ENCODE data around the gene TBX5.

Gene TBX5

DNA sequence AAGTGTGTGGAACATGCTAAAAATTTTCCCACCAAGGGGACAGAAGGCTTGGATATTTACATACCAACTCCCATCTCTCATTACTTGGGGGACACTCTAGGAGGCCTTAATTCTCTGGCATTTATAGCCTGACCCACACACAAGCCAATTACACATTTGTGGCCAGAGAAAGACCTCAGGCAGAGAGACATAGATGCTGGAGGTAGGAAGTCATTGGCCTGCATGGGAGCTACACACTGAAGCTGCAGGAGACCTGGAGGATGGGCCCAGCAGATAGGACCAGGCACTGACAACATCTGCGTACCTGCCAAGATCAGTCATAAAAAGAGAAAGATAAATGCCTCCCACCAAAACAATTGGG is 61.7 kb downstream of the TBX5 start:
- TF ChIP-seq, protein P1, sequence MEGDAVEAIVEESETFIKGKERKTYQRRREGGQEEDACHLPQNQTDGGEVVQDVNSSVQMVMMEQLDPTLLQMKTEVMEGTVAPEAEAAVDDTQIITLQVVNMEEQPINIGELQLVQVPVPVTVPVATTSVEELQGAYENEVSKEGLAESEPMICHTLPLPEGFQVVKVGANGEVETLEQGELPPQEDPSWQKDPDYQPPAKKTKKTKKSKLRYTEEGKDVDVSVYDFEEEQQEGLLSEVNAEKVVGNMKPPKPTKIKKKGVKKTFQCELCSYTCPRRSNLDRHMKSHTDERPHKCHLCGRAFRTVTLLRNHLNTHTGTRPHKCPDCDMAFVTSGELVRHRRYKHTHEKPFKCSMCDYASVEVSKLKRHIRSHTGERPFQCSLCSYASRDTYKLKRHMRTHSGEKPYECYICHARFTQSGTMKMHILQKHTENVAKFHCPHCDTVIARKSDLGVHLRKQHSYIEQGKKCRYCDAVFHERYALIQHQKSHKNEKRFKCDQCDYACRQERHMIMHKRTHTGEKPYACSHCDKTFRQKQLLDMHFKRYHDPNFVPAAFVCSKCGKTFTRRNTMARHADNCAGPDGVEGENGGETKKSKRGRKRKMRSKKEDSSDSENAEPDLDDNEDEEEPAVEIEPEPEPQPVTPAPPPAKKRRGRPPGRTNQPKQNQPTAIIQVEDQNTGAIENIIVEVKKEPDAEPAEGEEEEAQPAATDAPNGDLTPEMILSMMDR (IDR thresholded peaks at IDR 0.05): no peak
- Histone ChIP-seq H3K27ac (no peak overlapping the region), H3K9me3 (no peaks in the 10 kb centered on the region), H3K4me3 (no peak overlapping the region), H3K4me1 (no peaks in the 10 kb centered on the region), H3K36me3 (no peaks in the 10 kb centered on the region), H3K27me3 (peaks cover 0 to 3% of the 10 kb centered on the region in 2 donors)
- intact Hi-C loops (cut with DNase I; ENCODE audit: low total_unique reads): no loop called here
- no peak for DNase-seq

DNA sequence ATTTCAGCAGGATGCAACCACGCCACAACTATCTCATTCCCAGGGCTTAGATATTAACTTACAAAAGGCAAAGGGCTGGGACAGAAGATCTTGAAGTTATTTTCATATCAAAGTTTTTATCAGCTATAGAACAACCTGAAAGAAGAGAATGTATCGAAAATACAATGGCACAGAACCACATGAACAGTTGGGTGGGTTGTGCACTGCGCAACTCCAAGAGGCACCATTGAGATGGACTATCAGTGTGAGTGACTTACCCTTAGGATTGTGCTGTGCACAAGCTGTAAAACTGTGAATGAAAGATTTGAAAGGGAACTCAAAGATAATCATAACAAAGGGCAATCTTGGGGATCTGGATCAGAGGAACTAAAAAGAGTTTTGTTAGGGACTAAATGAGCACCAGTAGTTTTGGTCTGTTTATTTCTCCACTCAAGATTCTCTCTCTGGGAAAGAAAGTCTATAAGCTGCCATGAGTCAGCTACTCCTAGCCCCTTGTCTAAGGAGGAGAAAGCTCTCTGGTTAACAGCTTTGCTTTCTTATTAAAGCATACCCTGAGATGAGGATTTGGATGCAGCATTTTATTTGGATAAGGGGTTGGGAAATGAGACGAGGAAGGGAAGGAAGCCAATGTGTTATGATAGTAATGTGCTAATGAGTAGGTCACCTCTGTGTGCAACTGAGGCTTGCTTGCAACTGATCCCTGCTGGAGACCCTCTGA is 62.2 kb downstream of the TBX5 start:
- TF ChIP-seq, protein P1 (IDR thresholded peaks at IDR 0.05): no peak
- H3K9me3 ChIP-seq: no peaks in the 10 kb centered on the region
- H3K4me3 ChIP-seq: no peak overlapping the region
- H3K4me1 ChIP-seq: no peaks in the 10 kb centered on the region
- H3K36me3 ChIP-seq: no peaks in the 10 kb centered on the region
- no peak overlapping the region for H3K27ac ChIP-seq
- DNase-seq: no peak
- peaks cover 0 to 3% of the 10 kb centered on the region in 2 donors for H3K27me3 ChIP-seq
- intact Hi-C loops (cut with DNase I; ENCODE audit: low total_unique reads): no loop called here

DNA sequence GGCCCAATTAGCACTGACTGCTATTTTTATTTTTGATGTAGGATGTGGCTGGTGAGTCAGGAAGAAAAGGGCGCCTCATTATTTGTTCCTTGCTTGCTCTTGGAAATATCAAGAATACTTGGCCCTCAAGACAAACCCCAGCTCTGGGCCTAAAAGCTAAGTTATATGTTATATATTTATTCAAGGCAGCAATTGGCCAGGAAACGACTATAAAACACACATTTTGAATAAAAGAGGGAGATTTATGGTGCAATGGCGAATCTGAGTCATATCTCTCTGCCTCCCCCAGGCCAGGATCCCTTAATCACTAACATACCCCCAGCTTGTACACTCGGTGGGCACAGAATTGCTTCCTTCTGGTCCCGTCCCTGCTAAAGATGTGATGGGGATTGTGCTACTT is 63.3 kb downstream of the TBX5 start:
- Histone ChIP-seq H3K9me3 (no peaks in the 10 kb centered on the region), H3K4me1 (no peaks in the 10 kb centered on the region), H3K36me3 (no peaks in the 10 kb centered on the region), H3K27me3 (peaks cover 0 to 3% of the 10 kb centered on the region in 2 donors), H3K27ac (no peak overlapping the region), H3K4me3 (no peak overlapping the region)
- intact Hi-C loops (cut with DNase I; ENCODE audit: low total_unique reads): no loop called here
- TF ChIP-seq, protein P1 (IDR thresholded peaks at IDR 0.05): no peak
- no peak for DNase-seq

DNA sequence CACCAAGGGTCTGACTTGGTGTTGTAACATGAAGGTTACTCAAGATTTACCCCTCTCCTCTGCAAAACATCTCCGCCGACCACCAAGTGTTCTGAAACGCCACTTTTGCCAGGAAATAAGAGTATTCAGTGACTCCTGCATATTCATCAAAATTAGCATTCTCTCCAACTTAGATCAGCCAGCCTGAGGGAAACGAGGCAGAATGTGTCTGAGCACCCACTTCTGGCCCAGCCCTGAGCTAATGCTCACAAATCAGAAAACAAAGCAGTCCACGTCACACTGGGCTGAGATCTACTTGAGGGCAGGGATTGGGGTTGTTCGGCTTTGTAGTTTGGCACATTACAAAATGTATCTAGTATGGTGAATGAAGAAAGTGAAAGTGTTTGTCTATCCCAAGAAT is 64.3 kb downstream of the TBX5 start:
- no peak overlapping the region for H3K27ac ChIP-seq
- H3K4me1 ChIP-seq: no peaks in the 10 kb centered on the region
- H3K27me3 ChIP-seq: peaks cover 0 to 3% of the 10 kb centered on the region in 2 donors
- no peaks in the 10 kb centered on the region for H3K9me3 ChIP-seq
- no peak for DNase-seq
- intact Hi-C loops (cut with DNase I; ENCODE audit: low total_unique reads): no loop called here
- TF ChIP-seq, protein P1 (IDR thresholded peaks at IDR 0.05): no peak
- H3K36me3 ChIP-seq: no peaks in the 10 kb centered on the region
- no peak overlapping the region for H3K4me3 ChIP-seq

DNA sequence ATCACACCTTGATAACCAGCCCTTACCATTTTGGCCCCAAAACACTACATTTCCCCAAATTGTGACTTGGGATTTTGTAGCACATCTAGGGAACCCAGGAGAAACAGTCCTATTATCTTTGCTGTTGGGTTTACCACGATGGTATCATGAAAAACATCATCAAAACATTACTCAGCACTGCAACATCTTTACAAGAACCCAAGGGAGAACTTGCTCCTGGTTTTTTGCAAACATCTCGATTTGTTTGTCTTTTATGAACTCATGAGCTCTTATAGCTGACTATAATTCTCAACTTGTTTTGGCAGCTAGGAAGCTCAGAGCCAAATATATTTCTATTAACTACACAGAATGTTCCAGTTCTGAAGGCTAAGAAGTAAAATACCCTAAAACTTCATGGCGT is 65.7 kb downstream of the TBX5 start:
- DNase-seq: no peak
- no peaks in the 10 kb centered on the region for H3K9me3 ChIP-seq
- TF ChIP-seq, protein P1 (IDR thresholded peaks at IDR 0.05): no peak
- intact Hi-C loops (cut with DNase I; ENCODE audit: low total_unique reads): no loop called here
- H3K4me3 ChIP-seq: no peak overlapping the region
- H3K4me1 ChIP-seq: no peaks in the 10 kb centered on the region
- H3K27me3 ChIP-seq: peaks cover 0 to 3% of the 10 kb centered on the region in 2 donors
- H3K36me3 ChIP-seq: no peaks in the 10 kb centered on the region
- H3K27ac ChIP-seq: no peak overlapping the region

DNA sequence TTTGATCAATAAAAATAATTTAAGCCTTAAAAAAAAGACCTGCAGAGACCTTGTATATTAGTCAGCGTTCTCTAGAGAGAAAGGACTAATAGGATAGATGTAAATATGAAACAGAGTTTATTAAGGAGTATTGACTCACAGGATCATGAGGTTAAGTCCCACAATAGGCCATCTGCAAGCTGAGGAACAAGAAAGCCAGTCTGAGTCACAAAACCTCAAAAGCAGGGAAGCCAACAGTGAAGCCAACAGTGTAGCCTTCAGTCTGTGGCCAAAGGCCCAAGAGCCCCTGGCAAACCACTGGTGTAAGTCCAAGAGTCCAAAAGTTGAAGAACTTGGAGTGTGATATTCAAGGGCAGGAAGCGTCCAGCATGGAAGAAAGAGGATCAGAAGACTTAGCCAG is 66.3 kb downstream of the TBX5 start:
- TF ChIP-seq, protein P1 (IDR thresholded peaks at IDR 0.05): no peak
- no peak overlapping the region for H3K4me3 ChIP-seq
- H3K27ac ChIP-seq: no peak overlapping the region
- H3K9me3 ChIP-seq: no peaks in the 10 kb centered on the region
- no peaks in the 10 kb centered on the region for H3K36me3 ChIP-seq
- H3K4me1 ChIP-seq: no peaks in the 10 kb centered on the region
- DNase-seq: no peak
- H3K27me3 ChIP-seq: peaks cover 0 to 3% of the 10 kb centered on the region in 2 donors
- intact Hi-C loops (cut with DNase I; ENCODE audit: low total_unique reads): no loop called here

All from tibial artery (tissue), 4 donors.